Subcutaneous adipose tissue (tissue), 4 donors: Measurements from ENCODE around the gene RGL3. TPM values are rescaled to one million over a fixed set of nuclear protein-coding genes. Genes with fewer than 3 reads are reported as not detected.

Experiments
- small RNA-seq: library from RNA; depleted of rRNA; stranded (forward); fragments of <200 nt; gene quantifications from one replicate; pipeline ENCODE3, GENCODE V24; 2016
- total RNA-seq, 4 donors: library from RNA; depleted of rRNA; stranded (reverse); fragments of >200 nt; gene quantifications; one replicate each; pipeline ENCODE4 v1.1.0, GENCODE V29; 2016
- TF ChIP-seq, protein P1 (sequence below): fragments of 450-650 bp; IDR thresholded peaks from one replicate; pipeline ENCODE4 v1.5.1; 2016; ENCODE audit warnings: low read depth, mild to moderate bottlenecking, control low read depth, antibody characterized with exemption, moderate library complexity

Gene RGL3
- total RNA-seq, 4 donors from 2014 or later, result 4.7 to 17.5 (median 6.1) TPM

DNA sequence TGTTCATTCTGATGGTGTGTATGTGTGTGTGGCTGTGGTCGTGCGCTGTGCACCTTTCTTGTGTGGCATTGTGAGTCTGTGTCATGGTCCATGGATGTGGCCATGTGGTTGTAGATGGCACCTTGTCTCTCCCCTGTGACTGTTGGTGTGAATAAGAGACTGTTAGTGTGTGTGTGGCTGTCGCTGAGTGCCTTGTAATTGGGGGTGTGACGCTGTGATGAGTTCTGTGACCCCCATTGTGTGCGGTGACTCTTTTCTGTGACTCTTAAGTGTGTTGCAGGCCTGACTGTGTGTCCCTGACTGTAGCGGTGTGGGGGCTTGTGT lies 63.1 kb downstream of the RGL3 start:
- TF ChIP-seq, protein P1, sequence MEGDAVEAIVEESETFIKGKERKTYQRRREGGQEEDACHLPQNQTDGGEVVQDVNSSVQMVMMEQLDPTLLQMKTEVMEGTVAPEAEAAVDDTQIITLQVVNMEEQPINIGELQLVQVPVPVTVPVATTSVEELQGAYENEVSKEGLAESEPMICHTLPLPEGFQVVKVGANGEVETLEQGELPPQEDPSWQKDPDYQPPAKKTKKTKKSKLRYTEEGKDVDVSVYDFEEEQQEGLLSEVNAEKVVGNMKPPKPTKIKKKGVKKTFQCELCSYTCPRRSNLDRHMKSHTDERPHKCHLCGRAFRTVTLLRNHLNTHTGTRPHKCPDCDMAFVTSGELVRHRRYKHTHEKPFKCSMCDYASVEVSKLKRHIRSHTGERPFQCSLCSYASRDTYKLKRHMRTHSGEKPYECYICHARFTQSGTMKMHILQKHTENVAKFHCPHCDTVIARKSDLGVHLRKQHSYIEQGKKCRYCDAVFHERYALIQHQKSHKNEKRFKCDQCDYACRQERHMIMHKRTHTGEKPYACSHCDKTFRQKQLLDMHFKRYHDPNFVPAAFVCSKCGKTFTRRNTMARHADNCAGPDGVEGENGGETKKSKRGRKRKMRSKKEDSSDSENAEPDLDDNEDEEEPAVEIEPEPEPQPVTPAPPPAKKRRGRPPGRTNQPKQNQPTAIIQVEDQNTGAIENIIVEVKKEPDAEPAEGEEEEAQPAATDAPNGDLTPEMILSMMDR, result no peak

DNA sequence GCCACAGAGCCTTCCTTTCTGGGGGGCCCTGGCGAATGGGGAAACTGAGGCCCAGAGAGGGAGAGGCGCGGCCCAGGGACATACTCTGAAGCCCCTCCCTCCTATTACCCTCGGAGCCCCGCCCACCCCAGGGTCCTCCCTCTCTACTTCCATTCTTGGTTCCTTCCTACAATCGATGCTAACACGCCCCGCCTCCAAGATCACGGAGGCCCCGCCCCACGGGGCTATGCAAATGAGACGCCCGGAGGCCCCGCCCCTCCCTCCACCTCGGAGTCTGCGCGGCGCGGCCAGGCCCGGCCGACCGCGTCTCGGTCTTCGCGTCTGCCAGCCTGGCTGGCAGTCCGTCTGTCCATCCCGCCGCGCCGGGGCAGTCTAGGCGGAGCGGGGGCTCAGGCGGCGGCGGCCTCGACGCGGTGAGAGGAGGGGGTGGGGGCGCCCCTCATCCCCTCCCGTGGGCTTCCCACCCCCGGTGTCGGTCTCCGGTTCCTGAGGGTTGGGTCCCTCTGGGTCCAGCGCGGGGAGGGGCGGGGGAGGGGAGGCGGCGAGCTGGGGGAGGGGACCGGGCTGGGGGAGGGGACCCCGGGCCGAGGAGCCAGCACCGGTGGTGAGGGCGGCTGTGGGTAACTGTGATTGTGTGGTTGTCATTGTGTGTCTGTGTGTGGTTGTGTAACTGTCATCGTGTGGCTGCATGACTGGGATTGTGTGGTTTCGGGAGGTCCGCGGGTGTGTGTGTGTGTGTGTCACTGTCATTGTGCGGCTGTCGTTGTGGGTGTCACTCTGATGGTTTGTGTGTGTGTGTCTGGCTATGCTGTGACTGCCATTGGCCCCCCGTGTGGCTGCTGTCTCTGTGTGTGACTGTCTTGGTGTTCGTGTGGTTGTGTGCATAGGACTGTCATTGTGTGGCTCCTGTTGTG lies 63.7 kb downstream of the RGL3 start, which contains the start of gene PLPPR2:
Gene PLPPR2 (plus strand): TSS at position 273 of the 914 bp plus-strand sequence. CDS start 2,242 bp downstream, outside the sequence.
- TF ChIP-seq, protein P1, result no peak

DNA sequence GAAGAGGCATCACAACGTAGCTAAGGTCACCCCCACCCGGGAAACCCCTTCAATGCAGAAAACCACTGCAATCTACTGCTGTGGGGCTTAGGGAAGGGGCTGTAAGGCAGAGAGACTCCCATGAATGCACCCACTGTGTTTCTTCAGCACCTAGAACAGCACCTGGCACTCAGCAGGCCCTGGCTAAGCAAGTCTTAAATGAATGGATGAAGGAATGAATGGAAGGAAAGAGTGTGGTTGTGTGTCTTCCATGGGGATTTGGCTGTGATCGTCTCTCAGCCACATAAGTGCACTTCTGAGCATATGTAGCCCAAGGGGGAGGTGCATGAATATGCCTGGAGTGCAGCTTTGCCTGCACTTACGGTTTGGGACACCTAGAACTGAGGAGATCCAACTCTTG lies 69.9 kb downstream of the RGL3 start:
- TF ChIP-seq, protein P1, result no peak

DNA sequence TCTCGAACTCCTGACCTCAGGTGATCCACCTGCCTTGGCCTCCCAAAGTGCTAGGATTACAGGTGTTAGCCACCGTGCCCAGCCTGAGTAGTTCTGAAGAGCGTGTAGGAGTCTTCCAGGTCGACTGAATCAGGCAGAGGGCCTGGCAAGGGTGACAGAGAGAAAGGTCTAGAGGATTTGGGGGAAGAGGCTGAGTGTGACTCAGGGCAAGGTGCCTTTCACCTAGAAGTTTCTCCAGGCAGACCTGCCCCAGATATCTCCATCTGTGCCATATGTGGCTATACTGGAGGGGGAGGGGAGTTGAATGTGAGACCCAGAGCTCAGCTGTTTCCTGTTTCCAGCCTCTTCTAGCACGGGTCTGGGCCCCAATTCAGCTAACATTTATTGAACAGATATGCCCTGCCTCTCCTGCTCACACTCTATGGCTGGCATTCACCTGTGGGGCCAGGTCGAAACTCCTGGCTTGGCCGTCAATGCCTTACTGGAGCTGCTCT lies 71.5 kb downstream of the RGL3 start:
- TF ChIP-seq, protein P1, result no peak

DNA sequence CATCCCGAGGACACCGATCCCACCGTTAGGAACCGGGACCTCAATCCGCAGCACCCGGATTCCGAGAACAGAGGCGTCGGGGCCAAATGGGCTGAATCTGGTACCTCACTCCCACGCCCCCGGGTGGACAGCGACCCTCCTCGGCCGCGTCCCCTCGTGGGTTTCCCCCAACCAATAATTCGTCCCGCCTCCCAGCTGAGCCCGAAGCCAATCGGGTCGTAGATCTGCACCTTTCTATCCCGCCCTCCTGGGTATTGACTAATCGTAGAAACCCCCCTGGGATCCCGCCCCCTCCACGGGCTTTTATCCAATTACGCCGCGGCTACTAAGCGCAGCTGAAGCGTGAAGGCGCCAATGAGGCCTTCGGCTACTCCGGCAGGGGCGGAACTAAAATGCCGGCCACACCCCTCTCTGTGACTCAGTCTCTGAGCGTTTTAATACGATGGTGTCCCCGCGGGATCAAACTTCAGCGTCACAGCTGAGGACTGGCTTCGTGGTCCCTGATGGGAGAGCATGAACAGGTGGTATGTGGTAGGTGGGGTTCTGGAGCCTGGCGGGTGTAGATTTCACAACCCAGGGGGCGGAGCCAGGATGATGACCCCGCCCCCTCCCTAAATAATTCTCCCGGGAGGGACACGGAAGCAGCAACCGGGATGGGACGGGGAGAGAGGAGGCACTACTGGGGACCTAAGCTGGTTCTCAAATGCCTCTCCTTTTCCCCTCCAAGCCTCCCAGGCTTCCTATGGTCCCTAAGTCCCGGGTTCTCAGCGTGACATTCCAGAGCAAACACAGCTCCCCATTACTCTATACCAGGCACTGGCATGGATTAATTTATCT lies 72.8 kb downstream of the RGL3 start, which contains the start of the genes CCDC159 and TMEM205:
Gene CCDC159 (plus strand): TSS at position 416 of the 837 bp plus-strand sequence. CDS start 88 bp downstream, at position 504.
Gene TMEM205 (minus strand): TSS at position 165 of the 837 bp plus-strand sequence. CDS start 649 bp downstream, outside the sequence.
- TF ChIP-seq, protein P1, result no peak

DNA sequence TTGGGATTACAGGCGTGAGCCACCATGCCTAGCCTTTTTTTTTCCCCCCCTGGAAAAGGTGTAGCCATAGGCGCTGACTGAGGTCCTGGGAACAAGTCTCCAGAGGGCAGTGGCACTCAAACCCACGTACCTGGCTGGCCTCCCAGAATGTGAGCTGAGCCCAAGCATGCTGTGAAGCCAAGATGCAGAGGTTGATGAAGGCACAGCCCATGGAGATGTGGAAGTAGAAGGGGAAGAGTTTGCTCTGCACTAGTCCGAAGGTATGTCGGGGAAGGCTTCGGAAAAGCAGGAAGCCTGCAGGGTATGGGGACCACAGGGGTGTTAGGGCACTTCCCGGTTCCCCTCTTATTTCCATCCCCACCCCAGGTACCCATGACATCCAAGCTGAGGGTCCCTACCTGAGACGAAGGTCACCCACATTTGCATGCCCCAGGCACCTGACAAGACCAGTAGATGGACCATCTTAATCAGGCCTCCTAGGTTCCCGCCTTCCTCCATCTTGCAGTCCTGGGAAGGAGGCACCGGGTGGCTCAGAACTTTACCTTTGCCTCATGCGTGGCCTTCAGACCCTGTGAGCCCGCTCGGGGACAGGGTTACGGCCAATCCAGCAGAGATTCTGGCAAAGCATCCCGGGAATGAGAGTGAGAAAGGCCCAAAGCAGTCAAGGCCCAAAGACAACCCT lies 73.9 kb downstream of the RGL3 start:
- TF ChIP-seq, protein P1, result no peak

Small RNAs within 50 kb of the gene (small RNA-seq; reads per million reads assigned to genes)
- gene RF00019, result 0.49 reads per million

Other genes with a start within 250 kb of the RGL3 start
- gene KANK2, start 221.8 kb downstream of the RGL3 start, total RNA-seq, result 100 to 1,000 TPM; 156 to 414 (median 327) TPM
- gene ANGPTL8, start 179.7 kb downstream of the RGL3 start, total RNA-seq, result 10 to 100 TPM in 2 of 4 donors, 1 to 10 TPM in 2; 1.9 to 27.7 (median 14.8) TPM
- gene DOCK6, start 156.8 kb downstream of the RGL3 start, total RNA-seq, result 100 to 1,000 TPM in 1 of 4 donors, 10 to 100 TPM in 3; 28.4 to 149 (median 40.6) TPM
- not detected for gene TSPAN16, start 123.2 kb downstream of the RGL3 start, total RNA-seq
- gene RAB3D, start 79.7 kb downstream of the RGL3 start, total RNA-seq, result 10 to 100 TPM in 3 of 4 donors, 1 to 10 TPM in 1; 8.0 to 13.4 (median 11.5) TPM
- 100 to 1,000 TPM; 154 to 170 (median 160) TPM for gene TMEM205, start 73.0 kb downstream of the RGL3 start, total RNA-seq
- 10 to 100 TPM in 3 of 4 donors, 1 to 10 TPM in 1; 4.6 to 33.2 (median 15.7) TPM for gene CCDC159, start 72.8 kb downstream of the RGL3 start, total RNA-seq
- gene PLPPR2, start 63.9 kb downstream of the RGL3 start, total RNA-seq, result 10 to 100 TPM in 2 of 4 donors, 1 to 10 TPM in 2; 4.2 to 19.6 (median 9.3) TPM
- 1 to 10 TPM in 2 of 4 donors, under 1 TPM in 1, not detected in 1; 0.66 to 3.0 (median 1.0) TPM for gene SWSAP1, start 44.6 kb downstream of the RGL3 start, total RNA-seq
- gene EPOR, start 35.0 kb downstream of the RGL3 start, total RNA-seq, result 1 to 10 TPM; 1.5 to 8.1 (median 5.0) TPM
- gene ODAD3, start 15.8 kb upstream of the RGL3 start, total RNA-seq, result under 1 TPM in 2 of 4 donors, not detected in 2; 0.17 to 0.33 TPM
- gene PRKCSH, start 16.3 kb upstream of the RGL3 start, total RNA-seq, result 100 to 1,000 TPM in 1 of 4 donors, 10 to 100 TPM in 3; 45.0 to 109 (median 76.1) TPM
- not detected for gene ELAVL3, start 61.7 kb upstream of the RGL3 start, total RNA-seq
- gene ZNF653, start 86.5 kb upstream of the RGL3 start, total RNA-seq, result 1 to 10 TPM in 3 of 4 donors, under 1 TPM in 1; 0.98 to 4.7 (median 3.4) TPM
- 10 to 100 TPM; 25.3 to 47.6 (median 35.7) TPM for gene ECSIT, start 109.8 kb upstream of the RGL3 start, total RNA-seq
- 1 to 10 TPM; 2.7 to 9.3 (median 5.2) TPM for gene CNN1, start 119.5 kb upstream of the RGL3 start, total RNA-seq
- 10 to 100 TPM; 19.9 to 29.2 (median 27.4) TPM for gene ELOF1, start 139.9 kb upstream of the RGL3 start, total RNA-seq
- gene ACP5, start 158.3 kb upstream of the RGL3 start, total RNA-seq, result 100 to 1,000 TPM in 1 of 4 donors, 10 to 100 TPM in 3; 38.2 to 474 (median 69.0) TPM
- 10 to 100 TPM in 3 of 4 donors, 1 to 10 TPM in 1; 6.2 to 10.8 (median 10.4) TPM for gene ZNF627, start 178.2 kb upstream of the RGL3 start, total RNA-seq